CD4-positive, alpha-beta memory T cell (primary cell): ENCODE data around the gene RABL6. TPM values are rescaled to one million over a fixed set of nuclear protein-coding genes. Genes with fewer than 3 reads are reported as not detected.
"Not testable (repeated sequence)": the region's sequence is repeated elsewhere in the genome, so short reads cannot be mapped to it uniquely, and the experiment has no call there.

Experiments used
- CTCF ChIA-PET: fragments of 350-600 bp; sonication (Branson Sonifier 250); formaldehyde crosslinking; loops from one replicate; lab custom pipeline; 2021; ENCODE audit warnings: inconsistent platforms; ENCODE audit not compliant: partially characterized antibody; lab: Charles Lee
- POLR2A ChIA-PET: fragments of 350-600 bp; sonication (Branson Sonifier 250); formaldehyde crosslinking; loops from one replicate; lab custom pipeline; 2021; ENCODE audit not compliant: partially characterized antibody; lab: Charles Lee
- DNase-seq, 5 donors: peaks; one replicate each; pipeline versions ENCODE4 v3.0.0 to v3.0.0-alpha.2; 2020 to 2022; ENCODE audit warnings: mixed read lengths in 1 of 5
- H3K27ac ChIP-seq: one replicate; pipeline ENCODE4 v1.7.0; 2013; ENCODE audit warnings: low read depth, low read length
- H3K27me3 ChIP-seq: 2 replicates; pipeline ENCODE4 v1.7.0; 2013; ENCODE audit warnings: mild to moderate bottlenecking, low read length, moderate library complexity; ENCODE audit not compliant: insufficient read depth
- H3K36me3 ChIP-seq: 2 replicates; pipeline ENCODE4 v1.7.0; 2013; ENCODE audit warnings: mild to moderate bottlenecking, low read length, moderate library complexity; ENCODE audit not compliant: insufficient read depth
- H3K4me1 ChIP-seq: 2 replicates; pipeline ENCODE4 v1.7.0; 2013; ENCODE audit warnings: mild to moderate bottlenecking, low read length, moderate library complexity; ENCODE audit not compliant: insufficient read depth
- H3K4me3 ChIP-seq, 2 donors: one replicate each; pipeline ENCODE4 v1.7.0; 2013; ENCODE audit warnings: low read length in 2 of 2, mild to moderate bottlenecking in 1 of 2
- H3K9me3 ChIP-seq, 2 donors: one replicate each; pipeline ENCODE4 v1.7.0; 2013; ENCODE audit warnings: low read length in 2 of 2, control low read depth in 1 of 2; ENCODE audit not compliant: control insufficient read depth in 1 of 2
- H3K27ac Mint-ChIP-seq, 7 donors: one replicate each; pipeline ENCODE4 v1.8.0; 2020 to 2021; ENCODE audit warnings: mixed read lengths in 7 of 7, mild to moderate bottlenecking in 6 of 7, inconsistent platforms in 3 of 7, moderate library complexity in 3 of 7
- H3K27me3 Mint-ChIP-seq, 2 donors: one replicate each; pipeline ENCODE4 v1.8.0; 2020 to 2021; ENCODE audit warnings: mixed read lengths in 2 of 2
- H3K36me3 Mint-ChIP-seq, 2 donors: one replicate each; pipeline ENCODE4 v1.8.0; 2020 to 2021; ENCODE audit warnings: mixed read lengths in 2 of 2, inconsistent platforms in 1 of 2, mild to moderate bottlenecking in 1 of 2
- H3K4me1 Mint-ChIP-seq, 4 donors: one replicate each; pipeline ENCODE4 v1.8.0; 2020 to 2021; ENCODE audit warnings: mixed read lengths in 4 of 4, mild to moderate bottlenecking in 1 of 4
- H3K4me3 Mint-ChIP-seq, 8 donors: one replicate each; pipeline ENCODE4 v1.8.0; 2020 to 2021; ENCODE audit warnings: mixed read lengths in 8 of 8, mild to moderate bottlenecking in 7 of 8, moderate library complexity in 6 of 8, inconsistent platforms in 3 of 8
- H3K9me3 Mint-ChIP-seq, 8 donors: one replicate each; pipeline ENCODE4 v1.8.0; 2020 to 2021; ENCODE audit warnings: mixed read lengths in 8 of 8, mild to moderate bottlenecking in 5 of 8, inconsistent platforms in 3 of 8, moderate library complexity in 1 of 8
- intact Hi-C: fragments of 100-400 bp; cut with micrococcal nuclease; formaldehyde crosslinking; loops from one replicate; pipeline ENCODE4 v1.15.1; 2023
- polyA plus RNA-seq, 2 donors: library from polyadenylated mRNA; unstranded; fragments of 300-500 nt; fragmentation: Illumina TruSeq; gene quantifications; one replicate each; pipeline ENCODE4 v1.2.3, GENCODE V29; 2021
- total RNA-seq, 2 experiments: library from RNA; stranded (reverse); gene quantifications; one replicate each; pipeline ENCODE4 v1.2.3, GENCODE V29; 2021

RABL6 gene
- total and polyA plus RNA-seq, 4 experiments from 2014 or later = 5.1 to 70.9 (median 41.6) TPM

DNA sequence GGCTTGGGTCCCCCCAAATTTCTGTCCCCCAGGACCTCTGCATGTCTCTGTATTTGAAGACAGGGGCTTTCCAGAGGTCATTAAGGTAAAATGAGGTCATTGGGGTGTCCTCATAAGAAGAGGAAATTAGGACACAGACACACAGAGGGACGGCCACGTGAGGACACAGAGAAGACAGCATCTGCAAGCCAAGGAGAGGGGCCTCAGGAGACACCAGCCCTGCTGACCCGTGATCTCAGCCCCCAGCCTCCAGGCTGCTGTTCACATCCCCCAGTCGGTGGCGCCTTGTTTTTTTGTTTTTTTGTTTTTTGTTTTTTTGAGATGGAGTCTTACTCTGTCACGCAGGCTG is 12.8 kb upstream of the RABL6 start:
- ChIA-PET POLR2A (interaction anchor here (1.1 kb wide), 1 partner anchor 201 kb away, joined by 3 read pairs; no protein-coding TSS in a partner anchor), CTCF (interaction anchor here (1.3 kb wide), 1 partner anchor 235 kb away, joined by 5 read pairs; no protein-coding TSS in a partner anchor)
- Mint-ChIP-seq H3K36me3 (peaks cover 0 to 4% of the 10 kb centered on the region in 2 donors), H3K9me3 (no peaks in the 10 kb centered on the region), H3K4me1 (peaks cover 7 to 37% (median 22%) of the 10 kb centered on the region in 4 donors), H3K27ac (peak overlapping the region in 1 of 7 donors; percentile 25), H3K4me3 (no peak overlapping the region), H3K27me3 (peaks cover 0 to 1% of the 10 kb centered on the region in 2 donors)
- no peak for DNase-seq
- Histone ChIP-seq H3K27ac (no peak overlapping the region), H3K4me1 (peaks cover 36% of the 10 kb centered on the region), H3K27me3 (no peaks in the 10 kb centered on the region), H3K36me3 (peaks cover 14% of the 10 kb centered on the region), H3K9me3 (no peaks in the 10 kb centered on the region), H3K4me3 (no peak overlapping the region)
- intact Hi-C loops = loop anchor here (5.0 kb wide), 1 partner anchor 92 kb away; the partner anchor contains the start of gene TRAF2

GRCh38 chr9:136796238-136796774 is 11.4 kb upstream of the RABL6 start, which contains the start of gene CCDC183:
TSS of gene CCDC183 (plus strand) at chr9:136796338. CDS start at chr9:136796398, 60 bp downstream.
- H3K27me3 Mint-ChIP-seq = peaks cover 1% of the 10 kb centered on the region in 2 donors
- peak within 1 kb of the TSS in 1 of 8 donors; percentile 30 for H3K4me3 Mint-ChIP-seq
- Histone ChIP-seq H3K4me1 (peaks cover 40% of the 10 kb centered on the region), H3K36me3 (peaks cover 14% of the 10 kb centered on the region), H3K27ac (no peak within 1 kb of the TSS), H3K4me3 (no peak within 1 kb of the TSS), H3K9me3 (no peaks in the 10 kb centered on the region), H3K27me3 (no peaks in the 10 kb centered on the region)
- ChIA-PET POLR2A (interaction anchor here (0.7 kb wide), 1 partner anchor 12 kb away, joined by 3 read pairs; the partner anchor contains the start of gene RABL6), CTCF (interaction anchor here (0.6 kb wide), 1 partner anchor 465 kb away, joined by 4 read pairs; no protein-coding TSS in a partner anchor)
- H3K4me1 Mint-ChIP-seq = peaks cover 14 to 42% (median 29%) of the 10 kb centered on the region in 4 donors
- H3K36me3 Mint-ChIP-seq = peaks cover 0 to 4% of the 10 kb centered on the region in 2 donors
- DNase-seq = no peak
- H3K9me3 Mint-ChIP-seq = no peaks in the 10 kb centered on the region
- peak within 1 kb of the TSS in 1 of 7 donors; percentile 2 for H3K27ac Mint-ChIP-seq
- intact Hi-C loops = no loop called here

DNA sequence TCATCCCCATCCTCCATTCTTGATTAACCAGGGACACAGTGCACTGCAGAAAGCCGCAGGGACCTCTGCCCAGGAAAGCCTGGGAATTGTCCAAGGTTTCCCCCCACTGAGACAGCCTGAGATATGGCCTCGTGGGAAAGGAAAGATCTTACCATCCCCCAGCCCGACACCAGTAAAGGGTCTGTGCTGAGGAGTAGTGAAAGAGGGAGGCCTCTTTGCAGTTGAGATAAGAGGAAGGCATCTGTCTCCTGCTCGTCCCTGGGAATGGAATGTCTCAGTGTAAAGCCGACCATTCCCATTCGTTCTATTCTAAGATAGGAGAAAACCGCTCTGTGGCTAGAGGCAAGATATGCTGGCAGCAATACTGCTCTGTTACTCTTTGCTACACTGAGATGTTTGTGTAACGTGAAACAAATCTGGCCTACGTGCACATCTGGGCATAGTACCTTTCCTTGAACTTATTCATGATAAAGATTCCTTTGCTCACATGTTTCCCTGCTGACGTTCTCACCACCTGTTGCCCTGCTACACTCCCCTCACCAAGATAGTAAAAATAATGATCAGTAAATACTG is 10.9 kb upstream of the RABL6 start:
- intact Hi-C loops, H3K4me3 Mint-ChIP-seq, CTCF ChIA-PET: not testable (repeated sequence)

DNA sequence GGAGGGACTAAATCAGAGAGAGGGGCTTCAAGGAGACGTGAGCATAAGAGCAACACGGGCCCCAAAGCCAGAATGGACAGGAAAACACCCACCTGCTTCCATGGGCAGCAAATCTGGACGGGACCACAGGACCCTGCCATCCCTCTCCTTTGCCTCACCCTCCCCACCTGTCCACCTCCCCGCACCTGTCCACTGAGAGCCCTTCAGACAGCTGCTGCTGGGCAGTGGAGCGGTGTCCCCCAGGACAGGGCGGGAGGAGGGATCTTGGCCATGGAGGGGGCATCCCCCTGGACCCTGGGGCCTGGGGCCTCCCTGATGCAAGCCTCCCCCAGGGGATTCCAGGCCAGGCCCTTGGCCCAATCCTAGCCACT is 9.1 kb upstream of the RABL6 start:
- Histone ChIP-seq H3K9me3 (no peaks in the 10 kb centered on the region), H3K36me3 (no peaks in the 10 kb centered on the region), H3K27me3 (no peaks in the 10 kb centered on the region), H3K27ac (no peak overlapping the region), H3K4me1 (peaks cover 31% of the 10 kb centered on the region), H3K4me3 (no peak overlapping the region)
- intact Hi-C loops = no loop called here
- no peaks in the 10 kb centered on the region for H3K36me3 Mint-ChIP-seq
- ChIA-PET POLR2A (interaction anchor here (1.0 to 3.9 kb wide), 2 partner anchors 10 to 443 kb away, joined by 3 to 28 read pairs; partner anchors contain the start of genes RABL6 and TUBB4B), CTCF (interaction anchor here (1.3 kb wide), 2 partner anchors 231 to 236 kb away, joined by 5 read pairs; no protein-coding TSS in a partner anchor)
- no peaks in the 10 kb centered on the region for H3K9me3 Mint-ChIP-seq
- H3K27me3 Mint-ChIP-seq = peaks cover 1% of the 10 kb centered on the region in 2 donors
- no peak for DNase-seq
- H3K4me3 Mint-ChIP-seq = peak overlapping the region in 2 of 8 donors; percentile 39 to 41
- no peak overlapping the region for H3K27ac Mint-ChIP-seq
- H3K4me1 Mint-ChIP-seq = peaks cover 11 to 32% (median 20%) of the 10 kb centered on the region in 4 donors

More for the DNA sequence above, 10.9 kb upstream of the RABL6 start:
- POLR2A ChIA-PET = interaction anchor here (0.7 to 1.1 kb wide), 2 partner anchors 11 to 20 kb away, joined by 3 read pairs; partner anchors contain the start of gene RABL6
- not testable (repeated sequence) for H3K36me3 Mint-ChIP-seq, H3K9me3 Mint-ChIP-seq, DNase-seq, H3K27me3 Mint-ChIP-seq, H3K27me3 ChIP-seq, H3K4me3 ChIP-seq, H3K9me3 ChIP-seq, H3K27ac ChIP-seq
- Mint-ChIP-seq H3K27ac (peak overlapping the region in 1 of 7 donors; percentile 2), H3K4me1 (peaks cover 15 to 43% (median 27%) of the 10 kb centered on the region in 4 donors)
- peaks cover 14% of the 10 kb centered on the region for H3K36me3 ChIP-seq
- H3K4me1 ChIP-seq = peaks cover 40% of the 10 kb centered on the region

GRCh38 chr9:136799079-136799853 is 8.5 kb upstream of the RABL6 start:
- Mint-ChIP-seq H3K36me3 (no peaks in the 10 kb centered on the region), H3K27me3 (peaks cover 1% of the 10 kb centered on the region in 2 donors), H3K4me1 (peaks cover 11 to 32% (median 22%) of the 10 kb centered on the region in 4 donors), H3K4me3 (peak overlapping the region in 4 of 8 donors; percentile 24 to 86 (median 70)), H3K27ac (no peak overlapping the region), H3K9me3 (no peaks in the 10 kb centered on the region)
- Histone ChIP-seq H3K4me3 (peak overlapping the region in 1 of 2 donors; percentile 49), H3K27ac (no peak overlapping the region), H3K9me3 (no peaks in the 10 kb centered on the region), H3K27me3 (no peaks in the 10 kb centered on the region), H3K4me1 (peaks cover 31% of the 10 kb centered on the region), H3K36me3 (no peaks in the 10 kb centered on the region)
- DNase-seq = no peak
- ChIA-PET POLR2A (interaction anchor here (1.0 to 3.9 kb wide), 4 partner anchors 10 to 442 kb away, joined by 3 to 28 read pairs (median 3); partner anchors contain the start of genes RABL6, SAPCD2 and TUBB4B), CTCF (no interaction called here)
- intact Hi-C loops = no loop called here

GRCh38 chr9:136799854-136800657 is 7.7 kb upstream of the RABL6 start:
- H3K9me3 ChIP-seq = no peaks in the 10 kb centered on the region
- H3K27ac ChIP-seq = no peak overlapping the region
- H3K36me3 ChIP-seq = no peaks in the 10 kb centered on the region
- Mint-ChIP-seq H3K9me3 (no peaks in the 10 kb centered on the region), H3K4me3 (peak overlapping the region; percentile 73 to 88 (median 82)), H3K27ac (peak overlapping the region in 5 of 7 donors; percentile 32 to 87 (median 79)), H3K36me3 (no peaks in the 10 kb centered on the region), H3K4me1 (peaks cover 11 to 32% (median 22%) of the 10 kb centered on the region in 4 donors), H3K27me3 (peaks cover 1% of the 10 kb centered on the region in 2 donors)
- intact Hi-C loops = loop anchor here (1.0 kb wide), 1 partner anchor 9 kb away; the partner anchor contains the start of gene TMEM141
- POLR2A ChIA-PET = interaction anchor here (0.9 to 3.9 kb wide), 9 partner anchors 9 to 441 kb away, joined by 3 to 28 read pairs (median 5); partner anchors contain the start of genes MAN1B1, PAXX, RABL6 and SAPCD2
- H3K4me3 ChIP-seq = peak overlapping the region in 1 of 2 donors; percentile 49
- no peaks in the 10 kb centered on the region for H3K27me3 ChIP-seq
- CTCF ChIA-PET = interaction anchor here (1.2 to 1.4 kb wide), 2 partner anchors 8 to 42 kb away, joined by 3 to 5 read pairs; partner anchors contain the start of gene AJM1
- DNase-seq = peak; percentile 75 to 88 (median 76)
- peaks cover 31% of the 10 kb centered on the region for H3K4me1 ChIP-seq
